Measurements from ENCODE around the gene WWOX. TPM values are rescaled to one million over a fixed set of nuclear protein-coding genes. Genes with fewer than 3 reads are reported as not detected.

Gene WWOX
- total and polyA plus RNA-seq, 2 of the 13 experiments (the other 11 are each of a cell fraction or from before 2014, with no cell fraction given) = 9.1 to 37.4 TPM

DNA sequence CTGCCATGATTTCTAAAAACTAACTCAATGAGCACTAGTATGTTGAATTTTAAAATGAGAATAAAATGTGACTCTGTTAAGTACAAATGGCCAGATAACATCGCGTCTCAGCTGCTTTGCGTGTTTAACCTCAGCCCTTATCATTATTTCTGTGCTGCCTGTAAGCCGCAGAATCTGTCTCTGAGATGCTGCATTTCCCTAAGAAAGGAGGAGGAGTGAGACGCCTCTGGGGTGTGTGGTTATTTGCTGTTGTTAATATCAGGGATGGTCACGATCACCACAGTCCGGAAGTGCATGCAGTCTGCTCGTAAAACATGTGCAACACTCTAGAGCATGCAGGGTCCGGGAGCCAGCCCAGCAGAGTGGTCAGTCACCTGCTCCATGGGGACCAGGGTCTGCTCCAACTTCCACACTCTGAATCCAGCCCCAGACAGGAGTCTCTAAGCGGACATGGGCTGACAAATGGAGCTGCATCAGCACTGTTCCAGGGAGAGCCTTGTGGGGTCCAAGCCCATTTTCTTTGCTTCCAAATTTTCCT, 1158.6 kb downstream of the WWOX start:
- H3K36me3 ChIP-seq (replicated peaks in 1 of 2; ENCODE audit: control insufficient read depth in 1 of 2, insufficient read depth in 2 of 2, low read length in 2 of 2) = no peaks in the 10 kb centered on the region
- H3K4me3 ChIP-seq (replicated peaks in 1 of 3; ENCODE audit: insufficient read depth in 1 of 3, low read depth in 2 of 3, low read length in 3 of 3) = no peak overlapping the region
- no peak for ATAC-seq
- no peaks in the 10 kb centered on the region for H3K79me2 ChIP-seq (ENCODE audit: insufficient read depth, low read length)
- no peak overlapping the region for H2AFZ ChIP-seq (ENCODE audit: low read length)
- H3K27ac ChIP-seq (ENCODE audit: extremely low read length, insufficient read depth, low read length) = no peak overlapping the region
- no peaks in the 10 kb centered on the region for H4K20me1 ChIP-seq (ENCODE audit: insufficient read depth, low read length)
- H3K9me3 ChIP-seq (ENCODE audit: low read length) = no peaks in the 10 kb centered on the region
- H3K27me3 ChIP-seq (ENCODE audit: control insufficient read depth in 1 of 2, insufficient read depth in 2 of 2, low read length in 2 of 2) = 0 out of 5 replicates have a peak, but pooled peaks cover 0 to 3% of the 10 kb centered on the region in 2 experiments
- TF ChIP-seq ZNF878 (CRISPR knock-in tag; IDR thresholded peaks at IDR 0.05) (no peak), PLSCR1 (CRISPR knock-in tag; IDR thresholded peaks at IDR 0.05; ENCODE audit: borderline replicate concordance) (no peak), SALL1 (CRISPR knock-in tag; IDR thresholded peaks at IDR 0.05) (no peak), ZNF274 (CRISPR knock-in tag; IDR thresholded peaks at IDR 0.05) (no peak), PCBP1 (IDR thresholded peaks at IDR 0.05; ENCODE audit: borderline replicate concordance, low read depth, low read length) (no peak), ZBTB42 (CRISPR knock-in tag; IDR thresholded peaks at IDR 0.05) (no peak), KLF16 (CRISPR knock-in tag; IDR thresholded peaks at IDR 0.05) (no peak), ZNF337 (CRISPR knock-in tag; IDR thresholded peaks at IDR 0.05; ENCODE audit: borderline replicate concordance, low read depth) (no peak), KAT8 (CRISPR knock-in tag; IDR thresholded peaks at IDR 0.05) (no peak), ZNF335 (CRISPR knock-in tag; IDR thresholded peaks at IDR 0.05) (no peak), ZNF503 (CRISPR knock-in tag; IDR thresholded peaks at IDR 0.05) (no peak), ATF7-NPFF (CRISPR knock-in tag; IDR thresholded peaks at IDR 0.05; ENCODE audit: low read depth) (no peak), ZNF44 (CRISPR knock-in tag; IDR thresholded peaks at IDR 0.05) (no peak), XRCC5 (optimal IDR thresholded peaks at IDR 0.05; ENCODE audit: low read length) (no peak), ZNF264 (CRISPR knock-in tag; IDR thresholded peaks at IDR 0.05) (no peak)
- TF ChIP-seq, protein P1, sequence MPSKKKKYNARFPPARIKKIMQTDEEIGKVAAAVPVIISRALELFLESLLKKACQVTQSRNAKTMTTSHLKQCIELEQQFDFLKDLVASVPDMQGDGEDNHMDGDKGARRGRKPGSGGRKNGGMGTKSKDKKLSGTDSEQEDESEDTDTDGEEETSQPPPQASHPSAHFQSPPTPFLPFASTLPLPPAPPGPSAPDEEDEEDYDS (CRISPR knock-in tag; IDR thresholded peaks at IDR 0.05) = no peak
- TF ChIP-seq, protein P2, sequence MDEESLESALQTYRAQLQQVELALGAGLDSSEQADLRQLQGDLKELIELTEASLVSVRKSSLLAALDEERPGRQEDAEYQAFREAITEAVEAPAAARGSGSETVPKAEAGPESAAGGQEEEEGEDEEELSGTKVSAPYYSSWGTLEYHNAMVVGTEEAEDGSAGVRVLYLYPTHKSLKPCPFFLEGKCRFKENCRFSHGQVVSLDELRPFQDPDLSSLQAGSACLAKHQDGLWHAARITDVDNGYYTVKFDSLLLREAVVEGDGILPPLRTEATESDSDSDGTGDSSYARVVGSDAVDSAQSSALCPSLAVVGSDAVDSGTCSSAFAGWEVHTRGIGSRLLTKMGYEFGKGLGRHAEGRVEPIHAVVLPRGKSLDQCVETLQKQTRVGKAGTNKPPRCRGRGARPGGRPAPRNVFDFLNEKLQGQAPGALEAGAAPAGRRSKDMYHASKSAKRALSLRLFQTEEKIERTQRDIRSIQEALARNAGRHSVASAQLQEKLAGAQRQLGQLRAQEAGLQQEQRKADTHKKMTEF (CRISPR knock-in tag; IDR thresholded peaks at IDR 0.05) = no peak
- no peak overlapping the region for H3K4me2 ChIP-seq (ENCODE audit: low read depth, low read length)
- DNase-seq (ENCODE audit: low spot score) = no peak
- FAIRE-seq = no peak
- POLR2A ChIA-PET = no interaction called here
- BruUV-seq (replicated peaks) = no TSS peak
- H3K9ac ChIP-seq (ENCODE audit: insufficient read depth, low read depth, low read length) = no peak overlapping the region
- intact Hi-C loops (cut with micrococcal nuclease; ENCODE audit: unreplicated experiment) (no loop called here), in situ Hi-C loops (cut with HindIII; ENCODE audit: extremely low pct_ligation_motif_present, low pct_unique_long_range_greater_than_20kb) (no loop called here)
- CTCF ChIA-PET (ENCODE audit: low intra/inter-chr PET ratio, low total read pairs) = no interaction called here
- H3K4me1 ChIP-seq (ENCODE audit: insufficient read depth, low read length) = peaks cover 7% of the 10 kb centered on the region
- WGBS (ENCODE audit: low lambda C conversion rate) = 61% methylated on average over 10 of the region's 10 CpGs
